Spleen (tissue), 11 donors: ENCODE results near the gene SVIP. TPM values are rescaled to one million over a fixed set of nuclear protein-coding genes. Genes with fewer than 3 reads are reported as not detected.

Experiments used
- DNase-seq: peaks from one replicate; pipeline ENCODE4 v3.0.0-alpha.2; 2020
- H3K27ac ChIP-seq, 8 donors: fragments of 200-600 bp; sonication (generic) in 7 of 8; 1 replicate in 4 of 8; 2 replicates in 4 of 8; pipeline versions ENCODE4 v1.5.0 to v1.8.0; 2016 to 2021; ENCODE audit warnings: inconsistent platforms in 4 of 8, mild to moderate bottlenecking in 4 of 8, moderate library complexity in 1 of 8
- H3K27me3 ChIP-seq, 7 donors: fragments of 200-600 bp; sonication (generic) in 6 of 7; replicated peaks in 1 of 7; 1 replicate in 4 of 7; 2 replicates in 3 of 7; pipeline versions ENCODE4 v1.5.0 to v1.8.0; 2016 to 2021; ENCODE audit warnings: inconsistent platforms in 3 of 7, mild to moderate bottlenecking in 1 of 7
- H3K36me3 ChIP-seq, 6 donors: fragments of 200-600 bp; sonication (generic) in 5 of 6; 1 replicate in 4 of 6; 2 replicates in 2 of 6; pipeline versions ENCODE4 v1.5.0 to v1.8.0; 2016 to 2021; ENCODE audit warnings: inconsistent platforms in 2 of 6
- H3K4me1 ChIP-seq, 6 donors: fragments of 200-600 bp; sonication (generic) in 5 of 6; 1 replicate in 3 of 6; 2 replicates in 3 of 6; pipeline versions ENCODE4 v1.5.0 to v1.8.0; 2016 to 2021; ENCODE audit warnings: inconsistent platforms in 3 of 6
- H3K4me3 ChIP-seq, 8 donors: fragments of 200-600 bp; sonication (generic) in 7 of 8; 1 replicate in 4 of 8; 2 replicates in 4 of 8; pipeline versions ENCODE4 v1.5.0 to v1.8.0; 2016 to 2021; ENCODE audit warnings: inconsistent platforms in 4 of 8, mild to moderate bottlenecking in 4 of 8, moderate library complexity in 2 of 8
- H3K9me3 ChIP-seq, 8 donors: fragments of 200-600 bp; sonication (generic) in 7 of 8; 1 replicate in 4 of 8; 2 replicates in 4 of 8; pipeline versions ENCODE4 v1.5.0 to v1.8.0; 2016 to 2021; ENCODE audit warnings: inconsistent platforms in 4 of 8
- POLR2A ChIP-seq, 3 donors: fragments of 450-650 bp; IDR thresholded peaks; one replicate each; pipeline ENCODE4 v1.5.1; 2017; ENCODE audit warnings: antibody characterized with exemption in 3 of 3, mild to moderate bottlenecking in 1 of 3
- POLR2AphosphoS5 ChIP-seq, 3 donors: sonication (generic); formaldehyde crosslinking; IDR thresholded peaks; one replicate each; pipeline ENCODE4 v1.5.1; 2017; ENCODE audit warnings: antibody characterized with exemption in 3 of 3
- WGBS, 5 donors: extraction: QIAGEN DNeasy Blood & Tissue Kit in 3 of 5; methylation state at CpG; one replicate each; pipeline versions ENCODE4 v1.1.5 to v1.1.7; 2013 to 2018; 5-methylcytosine and 5-hydroxymethylcytosine counted together
- intact Hi-C: fragments of 100-400 bp; cut with DNase I; formaldehyde crosslinking; loops from one replicate; pipeline ENCODE4 v1.15.0; 2023; ENCODE audit warnings: low total_unique reads
- polyA plus RNA-seq, 3 donors: library from polyadenylated mRNA; stranded (reverse); fragments of 200-250 nt; gene quantifications; one replicate each; pipeline ENCODE4 v1.2.1, GENCODE V29; 2013
- total RNA-seq, 7 donors: library from RNA; depleted of rRNA in 3 of 7; stranded (reverse); fragments of >200 nt in 3 of 7; fragmentation: NEBNext Ultra II Directional in 4 of 7; extraction: Animal tissue kit (Norgen Biotek cat#: 25700) in 4 of 7; gene quantifications; one replicate each; pipeline versions ENCODE4 v1.1.0 to v1.2.1, GENCODE V29; 2016 to 2021
- TF ChIP-seq, protein P1 (sequence below), 11 experiments: fragments of 200-600 bp in 7 of 11; fragments of 450-650 bp in 4 of 11; sonication (generic) in 4 of 11; IDR thresholded peaks in 8 of 11; conservative IDR thresholded peaks in 3 of 11; 1 replicate in 7 of 11; 2 replicates in 4 of 11; pipeline versions ENCODE4 v1.4.0 to v1.8.0; 2016 to 2021; ENCODE audit warnings: antibody characterized with exemption in 11 of 11, inconsistent platforms in 4 of 11, mild to moderate bottlenecking in 1 of 11
- donor health status: healthy with polysubstance abuse.
- donor health status: DM: no; HTN: no; CAD: no; lungs with moderate emphysema.
- donor health status: DM: no; HTN: no; CAD: no.
- donor health status: Bipolar disorder and iron deficiency.
- donor health status: healthy.
- donor health status: DM: no; HTN: no; CAD: no.
- donor health status: DM: yes; HTN: yes; CAD: no.

The SVIP gene
- total and polyA plus RNA-seq, 10 donors: 11.2 to 30.0 (median 16.9) TPM

DNA sequence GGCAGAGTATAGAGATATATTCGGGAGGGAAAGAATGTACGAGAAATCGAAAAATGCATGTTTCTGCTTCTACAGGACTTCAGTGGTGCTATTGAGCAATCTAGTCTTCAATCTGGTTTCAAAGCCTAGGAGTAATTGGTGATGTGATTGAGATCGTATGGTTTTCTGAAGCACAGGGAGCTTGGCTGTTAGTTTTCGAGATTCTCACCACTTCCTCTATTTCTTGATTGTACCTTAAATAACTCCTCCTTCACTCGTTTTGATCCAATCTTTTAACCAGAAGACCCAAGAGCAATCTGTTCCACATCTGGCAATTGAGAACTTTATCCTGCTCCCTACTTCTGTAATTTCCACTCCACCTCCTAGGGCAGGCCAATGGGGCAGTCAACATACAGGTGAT, 30.2 kb upstream of the SVIP start:
- 81 to 87% (median 83%) methylated on average over 6 of the region's 6 CpGs for WGBS, 5 donors
- Histone ChIP-seq H3K27me3 (no peaks in the 10 kb centered on the region), H3K36me3 (no peaks in the 10 kb centered on the region), H3K4me3 (no peak overlapping the region), H3K4me1 (no peaks in the 10 kb centered on the region), H3K27ac (no peak overlapping the region), H3K9me3 (no peaks in the 10 kb centered on the region)
- TF ChIP-seq, protein P1, sequence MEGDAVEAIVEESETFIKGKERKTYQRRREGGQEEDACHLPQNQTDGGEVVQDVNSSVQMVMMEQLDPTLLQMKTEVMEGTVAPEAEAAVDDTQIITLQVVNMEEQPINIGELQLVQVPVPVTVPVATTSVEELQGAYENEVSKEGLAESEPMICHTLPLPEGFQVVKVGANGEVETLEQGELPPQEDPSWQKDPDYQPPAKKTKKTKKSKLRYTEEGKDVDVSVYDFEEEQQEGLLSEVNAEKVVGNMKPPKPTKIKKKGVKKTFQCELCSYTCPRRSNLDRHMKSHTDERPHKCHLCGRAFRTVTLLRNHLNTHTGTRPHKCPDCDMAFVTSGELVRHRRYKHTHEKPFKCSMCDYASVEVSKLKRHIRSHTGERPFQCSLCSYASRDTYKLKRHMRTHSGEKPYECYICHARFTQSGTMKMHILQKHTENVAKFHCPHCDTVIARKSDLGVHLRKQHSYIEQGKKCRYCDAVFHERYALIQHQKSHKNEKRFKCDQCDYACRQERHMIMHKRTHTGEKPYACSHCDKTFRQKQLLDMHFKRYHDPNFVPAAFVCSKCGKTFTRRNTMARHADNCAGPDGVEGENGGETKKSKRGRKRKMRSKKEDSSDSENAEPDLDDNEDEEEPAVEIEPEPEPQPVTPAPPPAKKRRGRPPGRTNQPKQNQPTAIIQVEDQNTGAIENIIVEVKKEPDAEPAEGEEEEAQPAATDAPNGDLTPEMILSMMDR (IDR thresholded peaks at IDR 0.05 in 8 of 11, conservative IDR thresholded peaks at IDR 0.05 in 3 of 11): no peak
- TF ChIP-seq POLR2AphosphoS5 (IDR thresholded peaks at IDR 0.05): no peak
- no peak for TF ChIP-seq POLR2A (IDR thresholded peaks at IDR 0.05)
- DNase-seq: no peak
- intact Hi-C loops: no loop called here

DNA sequence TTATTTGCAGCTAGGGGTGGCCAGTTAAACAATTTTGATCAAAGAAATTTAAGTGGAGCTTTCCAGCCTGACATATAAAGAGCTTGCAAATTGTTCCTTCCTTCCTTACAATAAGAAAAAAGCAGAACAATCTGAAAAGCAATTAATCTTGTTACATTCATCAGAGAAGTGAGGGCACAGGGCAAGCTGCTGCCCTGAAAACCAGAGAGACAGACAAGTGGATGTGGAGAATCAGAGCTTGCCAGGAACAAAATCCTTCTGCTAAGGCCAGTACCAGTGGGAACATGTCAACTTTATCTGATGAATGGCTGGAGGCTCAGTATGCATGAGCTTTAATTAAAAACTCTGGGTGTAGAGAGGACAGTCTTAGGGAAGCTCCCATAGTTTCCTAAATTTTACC, 21.9 kb upstream of the SVIP start:
- Histone ChIP-seq H3K9me3 (peaks cover 0 to 5% (median 0%) of the 10 kb centered on the region in 8 donors), H3K36me3 (no peaks in the 10 kb centered on the region), H3K27me3 (no peaks in the 10 kb centered on the region), H3K4me3 (no peak overlapping the region), H3K27ac (no peak overlapping the region), H3K4me1 (no peaks in the 10 kb centered on the region)
- TF ChIP-seq, protein P1 (IDR thresholded peaks at IDR 0.05 in 8 of 11, conservative IDR thresholded peaks at IDR 0.05 in 3 of 11): no peak
- TF ChIP-seq POLR2A (IDR thresholded peaks at IDR 0.05) (no peak), POLR2AphosphoS5 (IDR thresholded peaks at IDR 0.05) (no peak)
- intact Hi-C loops: no loop called here
- no peak for DNase-seq

DNA sequence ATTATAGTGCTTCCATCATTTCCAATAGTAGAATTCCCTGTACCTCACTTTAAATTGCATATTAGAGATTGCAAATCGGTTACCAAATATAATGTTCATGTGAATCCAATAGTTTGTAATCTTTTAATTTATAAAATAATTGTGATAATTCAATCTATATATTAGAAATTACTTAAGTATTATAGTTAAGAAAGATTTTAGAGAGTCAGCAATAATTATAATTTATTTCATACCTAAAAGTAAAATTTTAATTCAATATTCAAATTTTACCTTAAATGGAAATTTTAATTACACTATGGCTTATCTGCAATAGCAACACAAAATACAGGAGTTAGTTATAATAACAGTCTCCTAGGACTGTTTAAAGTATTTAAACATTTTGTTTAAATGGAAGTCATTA, 17.1 kb upstream of the SVIP start:
- DNase-seq: no peak

DNA sequence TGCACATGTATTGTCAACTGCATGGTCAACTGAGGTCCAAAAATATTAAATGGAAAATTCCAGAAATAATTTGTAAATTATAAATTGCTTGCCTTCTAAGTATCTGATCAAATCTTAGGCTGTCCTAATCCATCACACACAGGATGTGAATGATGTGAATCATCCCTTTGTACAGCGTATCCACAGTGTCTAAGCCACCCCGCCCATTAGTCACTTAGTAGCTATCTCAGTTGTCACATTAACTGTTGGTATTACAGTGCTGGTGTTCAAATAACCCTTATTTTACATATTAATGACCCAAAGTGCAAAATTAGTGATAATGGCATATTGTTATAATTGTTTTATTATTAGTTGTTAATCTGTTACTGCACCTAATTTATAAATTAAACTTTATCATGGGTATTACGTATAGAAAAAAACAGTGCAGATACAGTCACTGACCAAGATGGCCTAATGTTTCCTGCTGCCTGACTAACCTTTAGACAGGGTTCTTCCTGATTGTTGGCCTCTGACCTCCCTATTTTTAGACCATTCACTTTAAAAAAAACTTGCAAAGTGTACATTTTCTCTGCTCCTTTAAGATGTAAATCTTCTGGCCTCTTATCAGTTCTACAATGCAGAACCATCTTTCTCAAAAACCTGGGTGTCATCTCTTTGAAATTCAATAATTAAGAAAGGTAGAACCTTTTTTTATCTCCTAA, 2.9 kb upstream of the SVIP start:
- peaks cover 6 to 27% (median 21%) of the 10 kb centered on the region in 6 donors for H3K4me1 ChIP-seq
- no peak for DNase-seq
- no peaks in the 10 kb centered on the region for H3K9me3 ChIP-seq
- intact Hi-C loops: no loop called here
- no peak overlapping the region for H3K4me3 ChIP-seq
- WGBS, 5 donors: 69 to 74% (median 69%) methylated on average over 3 of the region's 3 CpGs
- H3K36me3 ChIP-seq: no peaks in the 10 kb centered on the region
- H3K27ac ChIP-seq: no peak overlapping the region
- no peaks in the 10 kb centered on the region for H3K27me3 ChIP-seq
- TF ChIP-seq POLR2AphosphoS5 (IDR thresholded peaks at IDR 0.05) (no peak), POLR2A (IDR thresholded peaks at IDR 0.05) (no peak)
- TF ChIP-seq, protein P1 (IDR thresholded peaks at IDR 0.05 in 8 of 11, conservative IDR thresholded peaks at IDR 0.05 in 3 of 11): no peak

More for the DNA sequence above, 17.1 kb upstream of the SVIP start:
- intact Hi-C loops: no loop called here
- H3K4me3 ChIP-seq: no peak overlapping the region
- no peak overlapping the region for H3K27ac ChIP-seq
- H3K36me3 ChIP-seq: no peaks in the 10 kb centered on the region
- H3K9me3 ChIP-seq: peaks cover 0 to 5% (median 0%) of the 10 kb centered on the region in 8 donors
- H3K27me3 ChIP-seq: no peaks in the 10 kb centered on the region
- 77 to 98% (median 96%) methylated on average over 1 of the region's 1 CpG for WGBS, 5 donors
- TF ChIP-seq POLR2AphosphoS5 (IDR thresholded peaks at IDR 0.05): no peak
- H3K4me1 ChIP-seq: no peaks in the 10 kb centered on the region
